Neuron (in vitro differentiated cells): ENCODE data around the gene MAP2K6.

ENCODE experiments used
- H2AFZ ChIP-seq: one replicate; pipeline ENCODE4 v1.6.1; 2013; ENCODE audit warnings: low read depth, mild to moderate bottlenecking, inconsistent platforms, low read length, moderate library complexity
- H3K27me3 ChIP-seq: one replicate; pipeline ENCODE4 v1.6.1; 2013; ENCODE audit warnings: low read length; ENCODE audit not compliant: insufficient read depth
- H3K36me3 ChIP-seq: one replicate; pipeline ENCODE4 v1.6.1; 2013; ENCODE audit warnings: low read length; ENCODE audit not compliant: insufficient read depth
- H3K4me1 ChIP-seq: one replicate; pipeline ENCODE4 v1.6.1; 2013; ENCODE audit warnings: low read length; ENCODE audit not compliant: insufficient read depth
- H3K4me3 ChIP-seq: 2 replicates; pipeline ENCODE4 v1.5.1; 2013; ENCODE audit warnings: mild to moderate bottlenecking, low read length, moderate library complexity
- H3K9me3 ChIP-seq: one replicate; pipeline ENCODE4 v1.6.1; 2013; ENCODE audit warnings: low read length

The MAP2K6 gene

DNA sequence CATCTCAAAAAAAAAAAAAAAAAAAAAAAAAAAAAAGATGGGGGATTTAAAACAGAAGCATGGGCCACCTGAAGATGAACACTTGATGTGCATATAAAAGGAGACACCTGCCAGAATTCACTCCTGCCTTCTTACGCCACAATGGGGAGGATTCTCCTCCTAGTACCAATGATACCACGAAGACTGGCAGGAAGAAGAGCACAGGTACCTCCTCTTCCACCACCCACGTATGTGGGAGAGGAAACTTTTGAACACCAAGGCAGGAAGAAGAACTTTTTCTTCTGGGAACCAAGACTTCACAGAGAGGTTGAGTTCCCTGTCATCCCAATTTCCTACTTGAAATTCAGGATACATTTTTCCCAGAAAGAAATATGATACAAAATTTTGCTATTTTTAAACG lies 2.7 kb upstream of the MAP2K6 start:
- no peaks in the 10 kb centered on the region for H3K27me3 ChIP-seq
- no peaks in the 10 kb centered on the region for H3K36me3 ChIP-seq
- H3K4me1 ChIP-seq = peaks cover 14% of the 10 kb centered on the region
- H3K4me3 ChIP-seq = no peak overlapping the region
- H3K9me3 ChIP-seq = no peaks in the 10 kb centered on the region
- no peak overlapping the region for H2AFZ ChIP-seq

GRCh38 chr17:69412251-69412671 lies 2.2 kb upstream of the MAP2K6 start:
- Histone ChIP-seq H3K36me3 (no peaks in the 10 kb centered on the region), H3K4me1 (peaks cover 18% of the 10 kb centered on the region), H3K9me3 (no peaks in the 10 kb centered on the region), H3K27me3 (no peaks in the 10 kb centered on the region), H3K4me3 (no peak overlapping the region), H2AFZ (no peak overlapping the region)

DNA sequence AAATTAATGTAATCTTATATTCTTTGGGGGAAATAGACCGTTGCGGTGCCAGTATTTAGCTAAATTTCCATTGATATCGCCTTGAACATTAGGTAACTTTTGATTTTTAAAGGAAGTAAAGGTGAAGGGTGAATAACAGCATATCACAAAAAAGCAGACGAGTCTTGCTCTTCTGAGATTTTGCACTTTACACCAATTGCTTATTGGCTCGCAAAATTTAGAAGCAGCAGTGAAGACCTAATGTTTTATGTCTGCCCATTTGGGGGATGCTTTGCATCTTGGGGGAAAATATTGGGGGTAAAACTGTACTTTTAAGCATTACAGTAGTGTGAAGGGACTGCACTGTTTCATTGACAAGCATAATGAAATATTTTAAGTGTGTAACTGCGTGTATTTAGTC lies 934 bp downstream of the MAP2K6 start:
- peaks cover 30% of the 10 kb centered on the region for H3K4me1 ChIP-seq
- no peaks in the 10 kb centered on the region for H3K27me3 ChIP-seq
- no peaks in the 10 kb centered on the region for H3K9me3 ChIP-seq
- H3K4me3 ChIP-seq = peak overlapping the region; percentile 71
- peak overlapping the region; percentile 63 for H2AFZ ChIP-seq
- no peaks in the 10 kb centered on the region for H3K36me3 ChIP-seq

GRCh38 chr17:69417545-69418483 lies 3.3 kb downstream of the MAP2K6 start:
- peaks cover 3% of the 10 kb centered on the region for H3K9me3 ChIP-seq
- H3K4me3 ChIP-seq = peak overlapping the region; percentile 20
- no peaks in the 10 kb centered on the region for H3K27me3 ChIP-seq
- H3K36me3 ChIP-seq = no peaks in the 10 kb centered on the region
- H3K4me1 ChIP-seq = peaks cover 30% of the 10 kb centered on the region
- H2AFZ ChIP-seq = peak overlapping the region; percentile 15

GRCh38 chr17:69418535-69418934 lies 4.0 kb downstream of the MAP2K6 start:
- Histone ChIP-seq H3K4me1 (peaks cover 30% of the 10 kb centered on the region), H2AFZ (no peak overlapping the region), H3K4me3 (no peak overlapping the region), H3K27me3 (no peaks in the 10 kb centered on the region), H3K36me3 (no peaks in the 10 kb centered on the region), H3K9me3 (peaks cover 3% of the 10 kb centered on the region)

- H3K27me3 ChIP-seq = no peaks in the 10 kb centered on the region
- peaks cover 3% of the 10 kb centered on the region for H3K9me3 ChIP-seq
- no peaks in the 10 kb centered on the region for H3K36me3 ChIP-seq
- peaks cover 8% of the 10 kb centered on the region for H3K4me1 ChIP-seq
- H3K4me3 ChIP-seq = no peak overlapping the region
- no peak overlapping the region for H2AFZ ChIP-seq
Measured at GRCh38 chr17:69423450-69423849, 9.0 kb downstream of the MAP2K6 start.

- Histone ChIP-seq H2AFZ (no peak overlapping the region), H3K4me3 (no peak overlapping the region), H3K36me3 (no peaks in the 10 kb centered on the region), H3K4me1 (peaks cover 8% of the 10 kb centered on the region), H3K9me3 (peaks cover 3% of the 10 kb centered on the region), H3K27me3 (no peaks in the 10 kb centered on the region)
Measured at GRCh38 chr17:69424287-69425041, 10.0 kb downstream of the MAP2K6 start.

DNA sequence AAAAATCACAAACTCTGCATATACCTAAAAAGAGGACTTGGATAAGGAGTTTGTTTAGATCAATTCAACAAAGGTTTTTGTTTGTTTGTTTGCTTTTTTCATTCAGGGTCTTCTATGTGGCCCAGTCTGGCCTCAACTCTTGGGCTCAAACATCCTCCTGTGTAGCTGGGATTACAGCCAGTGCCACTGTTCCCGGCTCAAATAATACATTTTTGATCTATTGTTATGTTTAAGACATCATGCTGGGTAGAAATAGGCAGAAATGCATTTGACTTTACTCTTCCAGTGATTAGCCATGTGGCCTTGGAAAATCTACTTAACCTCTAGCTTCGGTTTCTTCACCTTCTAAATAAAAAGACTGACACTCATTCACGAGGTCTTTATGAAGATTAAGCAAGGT lies 11.5 kb downstream of the MAP2K6 start:
- Histone ChIP-seq H3K4me1 (peaks cover 8% of the 10 kb centered on the region), H3K4me3 (no peak overlapping the region), H3K27me3 (no peaks in the 10 kb centered on the region), H3K9me3 (peaks cover 3% of the 10 kb centered on the region), H2AFZ (no peak overlapping the region), H3K36me3 (no peaks in the 10 kb centered on the region)

DNA sequence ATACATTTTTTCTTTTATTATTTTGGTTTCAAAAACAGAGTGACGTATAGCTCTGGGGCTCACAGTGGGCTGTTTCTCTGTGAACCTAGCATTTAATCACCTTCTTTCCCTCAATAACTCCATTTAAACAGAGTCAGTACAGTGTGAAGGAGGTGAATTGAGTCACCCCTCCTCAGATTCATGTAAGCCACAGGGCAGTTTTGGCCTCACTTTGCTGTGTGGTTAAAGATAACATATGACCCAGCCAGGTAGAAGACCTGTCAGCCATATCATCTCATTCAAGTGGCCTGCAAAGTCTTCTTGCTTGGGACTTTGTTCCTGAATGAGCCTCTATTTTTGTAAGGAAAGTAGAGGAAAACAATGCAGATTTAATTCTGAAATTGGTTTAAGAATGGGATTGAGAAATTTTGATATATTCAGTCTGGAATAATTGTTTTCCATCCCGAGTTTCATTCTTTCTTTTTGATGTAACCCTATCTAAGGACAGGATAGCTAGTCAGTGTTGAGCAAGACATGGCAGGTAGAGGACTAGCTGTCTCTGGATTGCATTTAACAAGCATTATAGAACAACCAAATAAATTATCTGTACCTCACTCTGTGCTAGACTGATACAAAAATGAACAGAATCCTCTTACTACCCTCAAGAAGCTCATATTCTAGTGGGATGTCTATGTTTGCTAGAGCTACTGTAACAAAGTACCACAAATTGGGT lies 13.1 kb downstream of the MAP2K6 start:
- Histone ChIP-seq H2AFZ (no peak overlapping the region), H3K4me1 (peaks cover 8% of the 10 kb centered on the region), H3K36me3 (no peaks in the 10 kb centered on the region), H3K27me3 (no peaks in the 10 kb centered on the region), H3K4me3 (no peak overlapping the region), H3K9me3 (peaks cover under 1% of the 10 kb centered on the region)

DNA sequence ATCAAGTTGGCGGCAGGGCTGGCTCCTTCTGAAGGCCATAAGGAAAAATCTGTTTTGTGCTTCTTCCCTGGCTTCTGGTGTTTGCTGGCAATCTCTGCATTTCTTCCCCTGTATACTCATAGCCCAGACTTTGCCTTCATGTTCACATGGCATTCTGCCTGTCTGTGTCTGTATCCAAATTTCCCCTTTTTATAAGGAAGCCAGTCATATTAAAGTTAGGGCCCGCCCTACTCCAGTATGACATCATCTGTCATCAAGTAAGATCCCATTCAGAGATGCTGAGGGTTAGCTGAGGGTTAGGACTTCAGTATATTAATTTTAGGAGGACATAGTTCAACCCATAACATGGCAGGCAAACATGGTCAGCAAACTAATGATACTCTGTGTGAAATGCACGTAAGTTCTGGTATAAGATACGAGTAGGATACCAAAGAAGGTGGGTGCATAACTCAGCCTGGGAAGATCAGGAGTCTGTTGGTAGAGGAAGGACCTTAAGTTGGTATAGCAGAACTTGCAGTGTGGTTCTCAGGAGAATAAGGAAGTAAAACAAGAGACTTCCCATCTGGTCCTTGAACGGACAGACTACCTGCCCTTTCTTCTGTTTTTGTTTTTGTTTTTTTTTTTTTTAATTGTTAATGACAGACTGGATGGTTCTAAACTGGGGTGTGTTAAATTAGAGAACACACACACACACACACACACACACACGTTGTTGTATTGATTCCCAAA lies 13.9 kb downstream of the MAP2K6 start:
- Histone ChIP-seq H3K4me1 (peaks cover 12% of the 10 kb centered on the region), H3K4me3 (no peak overlapping the region), H3K36me3 (no peaks in the 10 kb centered on the region), H2AFZ (no peak overlapping the region), H3K9me3 (no peaks in the 10 kb centered on the region), H3K27me3 (no peaks in the 10 kb centered on the region)

- Histone ChIP-seq H3K36me3 (no peaks in the 10 kb centered on the region), H3K27me3 (no peaks in the 10 kb centered on the region), H2AFZ (no peak overlapping the region), H3K4me3 (no peak overlapping the region), H3K4me1 (peaks cover 21% of the 10 kb centered on the region), H3K9me3 (no peaks in the 10 kb centered on the region)
Measured at GRCh38 chr17:69430488-69430887, 16.0 kb downstream of the MAP2K6 start.

DNA sequence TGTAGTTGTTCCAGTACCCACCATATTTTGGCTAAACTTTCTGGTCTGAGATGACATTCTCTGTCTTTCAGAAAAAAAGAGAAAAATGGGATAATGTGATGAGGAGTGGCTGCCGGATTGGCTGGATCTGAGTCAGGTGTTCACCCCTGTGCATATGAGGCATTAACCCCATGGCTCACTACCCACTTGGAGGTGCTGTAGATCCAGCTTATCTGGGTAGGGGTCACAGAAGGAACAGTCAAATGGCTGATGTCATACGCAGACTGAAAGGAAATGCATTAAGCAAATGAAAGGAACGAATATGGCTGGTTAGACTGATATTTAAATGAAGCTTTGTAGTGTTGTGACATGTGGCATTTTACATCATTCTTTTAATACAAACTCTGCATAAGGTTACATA lies 17.3 kb downstream of the MAP2K6 start:
- no peaks in the 10 kb centered on the region for H3K36me3 ChIP-seq
- H2AFZ ChIP-seq = no peak overlapping the region
- H3K4me3 ChIP-seq = no peak overlapping the region
- no peaks in the 10 kb centered on the region for H3K9me3 ChIP-seq
- no peaks in the 10 kb centered on the region for H3K27me3 ChIP-seq
- H3K4me1 ChIP-seq = peaks cover 13% of the 10 kb centered on the region
